ENCODE data around the gene HARS2.
A peak's percentile ranks its signal among the peaks of the same experiment; 100 is the strongest.

HARS2 gene

GRCh38 chr5:140725799-140726471, 34.7 kb downstream of the HARS2 start:
- TF ChIP-seq ZNF274 (IDR thresholded peaks at IDR 0.05; ENCODE audit: low read depth, low read length) (no peak), YY1 (IDR thresholded peaks at IDR 0.05; ENCODE audit: insufficient read depth, insufficient read length) (no peak), SUZ12 (IDR thresholded peaks at IDR 0.05; ENCODE audit: extremely low read depth, insufficient read depth, insufficient read length) (no peak)
- H3K4me3 ChIP-seq (ENCODE audit: insufficient read length, low read depth): peak overlapping the region; percentile 67

DNA sequence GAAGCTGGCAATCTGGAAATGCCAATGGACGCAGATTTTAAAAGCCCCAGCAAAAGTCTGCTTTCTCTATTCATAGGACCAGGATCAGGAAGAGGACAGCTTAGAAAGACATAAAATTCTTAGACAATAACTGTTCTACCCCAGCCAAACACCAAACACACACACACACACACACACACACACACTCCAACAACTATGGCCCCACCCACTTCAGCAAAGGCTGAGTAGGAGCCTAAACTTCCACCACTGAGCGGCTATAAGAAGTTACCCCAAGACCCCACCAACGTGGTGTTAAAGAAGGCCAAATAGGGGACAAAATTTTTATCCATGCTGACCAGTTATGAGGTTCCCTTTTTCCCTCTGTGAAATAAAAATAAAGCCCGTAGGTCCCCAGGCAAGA, 41.8 kb downstream of the HARS2 start:
- H3K27me3 ChIP-seq (ENCODE audit: insufficient read depth, insufficient read length): no peaks in the 10 kb centered on the region
- no peaks in the 10 kb centered on the region for H3K4me1 ChIP-seq (ENCODE audit: insufficient read depth, insufficient read length)
- no peaks in the 10 kb centered on the region for H3K9me3 ChIP-seq (ENCODE audit: insufficient read depth, low read length)
- H3K9ac ChIP-seq (ENCODE audit: insufficient read length, low read depth): no peak overlapping the region
- DNase-seq (ENCODE audit: low read depth, low spot score): no peak
- H3K36me3 ChIP-seq (ENCODE audit: insufficient read depth, insufficient read length, low read length): no peaks in the 10 kb centered on the region
- H3K4me3 ChIP-seq (ENCODE audit: insufficient read length, low read depth): no peak overlapping the region
- no peak for TF ChIP-seq ZNF274 (IDR thresholded peaks at IDR 0.05; ENCODE audit: low read depth, low read length)
- no peak for TF ChIP-seq SUZ12 (IDR thresholded peaks at IDR 0.05; ENCODE audit: extremely low read depth, insufficient read depth, insufficient read length)
- TF ChIP-seq YY1 (IDR thresholded peaks at IDR 0.05; ENCODE audit: insufficient read depth, insufficient read length): no peak

More at GRCh38 chr5:140725799-140726471, 34.7 kb downstream of the HARS2 start:
- no peaks in the 10 kb centered on the region for H3K9me3 ChIP-seq (ENCODE audit: insufficient read depth, low read length)
- no peaks in the 10 kb centered on the region for H3K36me3 ChIP-seq (ENCODE audit: insufficient read depth, insufficient read length, low read length)
- no peak overlapping the region for H3K9ac ChIP-seq (ENCODE audit: insufficient read length, low read depth)
- no peaks in the 10 kb centered on the region for H3K4me1 ChIP-seq (ENCODE audit: insufficient read depth, insufficient read length)
- no peaks in the 10 kb centered on the region for H3K27me3 ChIP-seq (ENCODE audit: insufficient read depth, insufficient read length)
- DNase-seq (ENCODE audit: low read depth, low spot score): peak; percentile 76

DNA sequence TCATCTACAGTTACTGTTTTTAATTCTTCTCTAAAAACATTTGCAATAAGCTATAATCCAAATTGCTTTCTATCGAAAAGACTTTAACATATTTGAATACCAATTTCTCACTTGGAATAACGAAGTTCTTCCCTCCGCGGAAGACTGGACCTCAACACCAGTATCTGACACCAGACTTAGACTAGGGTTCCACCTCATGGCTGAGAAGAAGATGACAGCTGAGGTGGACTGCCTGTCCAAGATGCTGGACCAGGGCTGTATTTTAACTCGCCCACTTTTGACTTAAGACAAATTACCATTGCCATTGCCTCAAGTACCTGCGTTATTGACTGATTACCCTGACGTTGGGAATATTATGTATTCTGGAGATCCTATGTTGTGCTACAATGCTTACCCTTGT, 43.1 kb downstream of the HARS2 start:
- H3K36me3 ChIP-seq (ENCODE audit: insufficient read depth, insufficient read length, low read length): no peaks in the 10 kb centered on the region
- no peaks in the 10 kb centered on the region for H3K9me3 ChIP-seq (ENCODE audit: insufficient read depth, low read length)
- no peak for DNase-seq (ENCODE audit: low read depth, low spot score)
- no peak overlapping the region for H3K9ac ChIP-seq (ENCODE audit: insufficient read length, low read depth)
- no peaks in the 10 kb centered on the region for H3K4me1 ChIP-seq (ENCODE audit: insufficient read depth, insufficient read length)
- TF ChIP-seq ZNF274 (IDR thresholded peaks at IDR 0.05; ENCODE audit: low read depth, low read length) (no peak), SUZ12 (IDR thresholded peaks at IDR 0.05; ENCODE audit: extremely low read depth, insufficient read depth, insufficient read length) (no peak), YY1 (IDR thresholded peaks at IDR 0.05; ENCODE audit: insufficient read depth, insufficient read length) (no peak)
- H3K4me3 ChIP-seq (ENCODE audit: insufficient read length, low read depth): no peak overlapping the region
- H3K27me3 ChIP-seq (ENCODE audit: insufficient read depth, insufficient read length): no peaks in the 10 kb centered on the region

DNA sequence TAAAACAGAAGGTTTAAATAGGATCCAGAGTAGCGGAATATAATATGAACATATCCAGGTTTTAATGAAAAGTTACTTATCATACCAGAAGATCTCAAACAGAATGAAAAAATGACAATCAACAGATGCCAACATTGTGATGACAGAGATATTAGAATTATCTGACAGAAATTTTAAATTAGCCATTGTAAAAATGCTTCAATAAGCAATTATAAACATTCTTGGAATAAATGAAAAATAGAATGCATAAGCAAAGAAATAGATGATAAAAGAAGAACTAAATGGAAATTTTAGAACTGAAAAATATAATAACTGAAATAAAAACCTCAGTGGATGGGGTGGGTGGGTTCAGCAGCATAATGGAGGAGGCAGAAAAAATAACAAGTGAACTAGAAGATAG, 46.2 kb downstream of the HARS2 start:
- Histone ChIP-seq H3K4me1 (ENCODE audit: insufficient read depth, insufficient read length) (no peaks in the 10 kb centered on the region), H3K9me3 (ENCODE audit: insufficient read depth, low read length) (no peaks in the 10 kb centered on the region), H3K9ac (ENCODE audit: insufficient read length, low read depth) (no peak overlapping the region), H3K36me3 (ENCODE audit: insufficient read depth, insufficient read length, low read length) (no peaks in the 10 kb centered on the region), H3K4me3 (ENCODE audit: insufficient read length, low read depth) (no peak overlapping the region), H3K27me3 (ENCODE audit: insufficient read depth, insufficient read length) (no peaks in the 10 kb centered on the region)
- TF ChIP-seq YY1 (IDR thresholded peaks at IDR 0.05; ENCODE audit: insufficient read depth, insufficient read length): no peak
- DNase-seq (ENCODE audit: low read depth, low spot score): no peak

- no peaks in the 10 kb centered on the region for H3K27me3 ChIP-seq (ENCODE audit: insufficient read depth, insufficient read length)
- no peaks in the 10 kb centered on the region for H3K4me1 ChIP-seq (ENCODE audit: insufficient read depth, insufficient read length)
- TF ChIP-seq SUZ12 (IDR thresholded peaks at IDR 0.05; ENCODE audit: extremely low read depth, insufficient read depth, insufficient read length) (no peak), ZNF274 (IDR thresholded peaks at IDR 0.05; ENCODE audit: low read depth, low read length) (no peak), YY1 (IDR thresholded peaks at IDR 0.05; ENCODE audit: insufficient read depth, insufficient read length) (no peak)
- H3K9me3 ChIP-seq (ENCODE audit: insufficient read depth, low read length): 0 out of 2 replicates have a peak, but pooled peaks cover 3% of the 10 kb centered on the region
- H3K9ac ChIP-seq (ENCODE audit: insufficient read length, low read depth): no peak overlapping the region
- no peak overlapping the region for H3K4me3 ChIP-seq (ENCODE audit: insufficient read length, low read depth)
- H3K36me3 ChIP-seq (ENCODE audit: insufficient read depth, insufficient read length, low read length): no peaks in the 10 kb centered on the region
- DNase-seq (ENCODE audit: low read depth, low spot score): no peak
Observed at GRCh38 chr5:140741967-140742366, 50.7 kb downstream of the HARS2 start.

All from NT2/D1 (cell line).